ENCODE data around the gene FITM1.
A peak's percentile ranks its signal among the peaks of the same experiment; 100 is the strongest.

Gene FITM1

DNA sequence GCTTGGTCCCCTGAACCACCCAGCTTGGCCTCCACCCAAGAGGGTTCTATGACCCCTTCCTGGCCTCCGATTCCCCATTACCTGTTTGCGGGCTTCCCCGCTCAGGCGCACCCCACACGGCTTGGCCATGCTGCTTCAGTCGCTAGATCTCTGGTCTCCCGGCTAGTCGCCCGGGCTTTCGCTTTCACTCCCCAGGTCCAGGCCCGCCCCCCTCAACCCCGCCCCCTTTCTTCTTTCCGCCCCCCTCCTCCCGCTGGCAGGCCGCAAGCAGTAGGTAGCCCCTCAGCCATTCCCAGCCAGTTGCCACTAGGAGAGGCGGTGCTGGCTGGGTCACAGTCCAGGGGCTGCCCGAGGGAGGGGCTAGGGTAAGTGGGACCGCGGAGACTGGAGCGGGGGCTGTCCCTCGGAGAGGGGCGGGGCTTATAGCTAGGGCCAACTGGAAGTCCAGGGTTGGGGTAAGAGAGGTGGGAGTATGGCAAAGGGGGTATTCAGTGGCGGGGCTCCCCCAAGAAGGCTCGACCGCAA, 16.1 kb downstream of the FITM1 start, which contains the start of gene PSME2:
PSME2 (minus strand) TSS at position 158 of the 525 bp plus-strand sequence; CDS start at position 129, 29 bp downstream.
- no peak within 1 kb of the TSS for H4K8ac ChIP-seq (ENCODE audit: low read depth, low read length)
- H2BK15ac ChIP-seq (ENCODE audit: low read length) = peak within 1 kb of the TSS; percentile 37
- H3K4me3 ChIP-seq (ENCODE audit: low read length in 2 of 2) = peak within 1 kb of the TSS; percentile 93 to 96
- peak within 1 kb of the TSS; percentile 38 for H2AK5ac ChIP-seq (ENCODE audit: low read depth, low read length)
- H3K27ac ChIP-seq (replicated peaks; ENCODE audit: low read length) = peak within 1 kb of the TSS; percentile 85
- peak; percentile 96 for DNase-seq (ENCODE audit: low spot score)
- no peak within 1 kb of the TSS for H2BK12ac ChIP-seq (ENCODE audit: low read length)
- no peaks in the 10 kb centered on the region for H3K9me3 ChIP-seq (replicated peaks in 1 of 2; ENCODE audit: control insufficient read depth in 2 of 2, insufficient read depth in 1 of 2, low read depth in 1 of 2, low read length in 2 of 2)
- no peak within 1 kb of the TSS for H4K91ac ChIP-seq (ENCODE audit: low read depth, low read length, poor library complexity)
- H3K4ac ChIP-seq (ENCODE audit: low read length) = no peak within 1 kb of the TSS
- no peaks in the 10 kb centered on the region for H3K27me3 ChIP-seq (ENCODE audit: control insufficient read depth in 3 of 3, insufficient read depth in 3 of 3, low read depth in 1 of 3, low read length in 3 of 3)
- peak within 1 kb of the TSS; percentile 95 for H2AFZ ChIP-seq (ENCODE audit: low read length)
- H2BK5ac ChIP-seq (ENCODE audit: low read length) = peak within 1 kb of the TSS; percentile 83
- peaks cover 13% of the 10 kb centered on the region for H3K79me1 ChIP-seq (ENCODE audit: low read depth, low read length)
- no CpG with 5 or more reads among the region's 25 CpGs for WGBS, 2 donors (ENCODE audit: extremely low coverage in 2 of 2, insufficient read length in 2 of 2, insufficient replicate concordance in 1 of 2)
- H3K14ac ChIP-seq (ENCODE audit: low read length) = peak within 1 kb of the TSS; percentile 91
- peaks cover 10 to 17% of the 10 kb centered on the region in 2 donors for H3K4me1 ChIP-seq (ENCODE audit: control insufficient read depth in 2 of 2, insufficient read depth in 1 of 2, low read depth in 1 of 2, low read length in 2 of 2)
- peak within 1 kb of the TSS; percentile 95 for H3K18ac ChIP-seq (ENCODE audit: low read length)
- H3K9ac ChIP-seq (ENCODE audit: low read depth, low read length, poor library complexity) = peak within 1 kb of the TSS; percentile 97
- H3K23ac ChIP-seq (ENCODE audit: low read depth, low read length, poor library complexity) = peak within 1 kb of the TSS; percentile 11
- peaks cover 31 to 57% of the 10 kb centered on the region in 2 donors for H3K36me3 ChIP-seq (replicated peaks in 1 of 2; ENCODE audit: control insufficient read depth in 2 of 2, insufficient read depth in 2 of 2, low read length in 2 of 2)
- H3K4me2 ChIP-seq (ENCODE audit: insufficient read depth, low read length, poor library complexity, severe bottlenecking) = peak within 1 kb of the TSS; percentile 97
- H2BK120ac ChIP-seq (ENCODE audit: low read depth, low read length) = peak within 1 kb of the TSS; percentile 84

DNA sequence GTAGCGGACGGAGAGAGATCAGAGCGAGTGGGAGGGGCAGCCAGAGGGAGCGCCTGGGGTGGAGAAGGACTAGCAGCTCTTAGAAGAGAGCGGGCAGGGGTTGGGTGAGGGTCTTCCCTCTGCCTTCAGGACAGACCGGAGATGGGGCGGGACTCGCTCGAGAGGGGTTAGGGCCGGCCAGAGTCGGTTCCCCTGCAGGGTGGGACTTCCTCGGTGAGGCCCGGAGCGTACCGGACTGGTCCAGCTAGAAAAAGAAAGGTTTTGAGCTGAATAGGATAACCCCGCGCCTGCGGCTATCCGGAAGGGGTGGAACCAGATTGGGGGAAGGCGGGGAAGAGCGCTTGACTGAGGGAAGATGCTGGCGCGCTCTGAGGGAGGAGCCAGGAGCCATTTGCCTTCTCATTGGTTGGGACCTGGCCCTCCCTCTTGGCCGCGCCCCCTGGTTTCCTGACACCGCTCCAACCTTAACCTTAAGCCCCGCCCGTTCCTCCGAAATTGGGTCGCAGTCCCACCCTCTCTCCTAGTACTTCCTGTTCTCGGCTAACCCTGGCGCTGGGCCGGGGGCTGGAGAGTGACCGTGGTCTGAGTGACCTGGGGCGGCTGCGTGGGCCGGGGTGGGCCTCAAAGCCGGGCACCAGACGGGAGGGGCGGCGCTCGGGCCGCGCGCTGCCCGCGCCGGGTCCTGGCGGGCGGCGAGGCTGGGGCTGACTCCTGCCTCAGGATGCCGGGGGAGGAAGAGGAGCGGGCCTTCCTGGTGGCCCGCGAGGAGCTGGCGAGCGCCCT, 16.7 kb downstream of the FITM1 start, which contains the start of gene RNF31:
RNF31 (plus strand) TSS at position 521 of the 783 bp plus-strand sequence; CDS start at position 722, 201 bp downstream.
- peak within 1 kb of the TSS; percentile 11 for H3K23ac ChIP-seq (ENCODE audit: low read depth, low read length, poor library complexity)
- H2BK15ac ChIP-seq (ENCODE audit: low read length) = peak within 1 kb of the TSS; percentile 37
- peaks cover 13% of the 10 kb centered on the region for H3K79me1 ChIP-seq (ENCODE audit: low read depth, low read length)
- no peak within 1 kb of the TSS for H3K4ac ChIP-seq (ENCODE audit: low read length)
- peak within 1 kb of the TSS; percentile 93 to 96 for H3K4me3 ChIP-seq (ENCODE audit: low read length in 2 of 2)
- peak within 1 kb of the TSS; percentile 95 for H3K18ac ChIP-seq (ENCODE audit: low read length)
- DNase-seq (ENCODE audit: low spot score) = peak; percentile 95
- no peaks in the 10 kb centered on the region for H3K27me3 ChIP-seq (ENCODE audit: control insufficient read depth in 3 of 3, insufficient read depth in 3 of 3, low read depth in 1 of 3, low read length in 3 of 3)
- WGBS, 2 donors (ENCODE audit: extremely low coverage in 2 of 2, insufficient read length in 2 of 2, insufficient replicate concordance in 1 of 2) = no CpG with 5 or more reads among the region's 57 CpGs
- peak within 1 kb of the TSS; percentile 85 for H3K27ac ChIP-seq (replicated peaks; ENCODE audit: low read length)
- peaks cover 36 to 63% of the 10 kb centered on the region in 2 donors for H3K36me3 ChIP-seq (replicated peaks in 1 of 2; ENCODE audit: control insufficient read depth in 2 of 2, insufficient read depth in 2 of 2, low read length in 2 of 2)
- no peaks in the 10 kb centered on the region for H3K9me3 ChIP-seq (replicated peaks in 1 of 2; ENCODE audit: control insufficient read depth in 2 of 2, insufficient read depth in 1 of 2, low read depth in 1 of 2, low read length in 2 of 2)
- peak within 1 kb of the TSS; percentile 86 for H2AK5ac ChIP-seq (ENCODE audit: low read depth, low read length)
- peaks cover 8 to 17% of the 10 kb centered on the region in 2 donors for H3K4me1 ChIP-seq (ENCODE audit: control insufficient read depth in 2 of 2, insufficient read depth in 1 of 2, low read depth in 1 of 2, low read length in 2 of 2)
- peak within 1 kb of the TSS; percentile 97 for H3K9ac ChIP-seq (ENCODE audit: low read depth, low read length, poor library complexity)
- H4K91ac ChIP-seq (ENCODE audit: low read depth, low read length, poor library complexity) = no peak within 1 kb of the TSS
- H2BK12ac ChIP-seq (ENCODE audit: low read length) = no peak within 1 kb of the TSS
- H2BK5ac ChIP-seq (ENCODE audit: low read length) = peak within 1 kb of the TSS; percentile 83
- peak within 1 kb of the TSS; percentile 95 for H2AFZ ChIP-seq (ENCODE audit: low read length)
- peak within 1 kb of the TSS; percentile 84 for H2BK120ac ChIP-seq (ENCODE audit: low read depth, low read length)
- H3K14ac ChIP-seq (ENCODE audit: low read length) = peak within 1 kb of the TSS; percentile 91
- no peak within 1 kb of the TSS for H4K8ac ChIP-seq (ENCODE audit: low read depth, low read length)
- H3K4me2 ChIP-seq (ENCODE audit: insufficient read depth, low read length, poor library complexity, severe bottlenecking) = peak within 1 kb of the TSS; percentile 97

- Histone ChIP-seq H3K23ac (ENCODE audit: low read depth, low read length, poor library complexity) (peak overlapping the region; percentile 11), H3K9me3 (replicated peaks in 1 of 2; ENCODE audit: control insufficient read depth in 2 of 2, insufficient read depth in 1 of 2, low read depth in 1 of 2, low read length in 2 of 2) (no peaks in the 10 kb centered on the region), H2BK12ac (ENCODE audit: low read length) (no peak overlapping the region), H3K4me3 (ENCODE audit: low read length in 2 of 2) (peak overlapping the region; percentile 89 to 96), H2AFZ (ENCODE audit: low read length) (peak overlapping the region; percentile 95), H3K36me3 (replicated peaks in 1 of 2; ENCODE audit: control insufficient read depth in 2 of 2, insufficient read depth in 2 of 2, low read length in 2 of 2) (peaks cover 35 to 65% of the 10 kb centered on the region in 2 donors), H3K14ac (ENCODE audit: low read length) (peak overlapping the region; percentile 79), H3K4me2 (ENCODE audit: insufficient read depth, low read length, poor library complexity, severe bottlenecking) (peak overlapping the region; percentile 97), H3K18ac (ENCODE audit: low read length) (peak overlapping the region; percentile 91), H2AK5ac (ENCODE audit: low read depth, low read length) (peak overlapping the region; percentile 86), H2BK5ac (ENCODE audit: low read length) (peak overlapping the region; percentile 67), H2BK120ac (ENCODE audit: low read depth, low read length) (no peak overlapping the region), H2BK15ac (ENCODE audit: low read length) (peak overlapping the region; percentile 30), H3K79me1 (ENCODE audit: low read depth, low read length) (peaks cover 13% of the 10 kb centered on the region), H4K91ac (ENCODE audit: low read depth, low read length, poor library complexity) (no peak overlapping the region), H3K4ac (ENCODE audit: low read length) (no peak overlapping the region), H3K27me3 (ENCODE audit: control insufficient read depth in 3 of 3, insufficient read depth in 3 of 3, low read depth in 1 of 3, low read length in 3 of 3) (no peaks in the 10 kb centered on the region), H3K9ac (ENCODE audit: low read depth, low read length, poor library complexity) (peak overlapping the region; percentile 97), H3K27ac (replicated peaks; ENCODE audit: low read length) (no peak overlapping the region), H3K4me1 (ENCODE audit: control insufficient read depth in 2 of 2, insufficient read depth in 1 of 2, low read depth in 1 of 2, low read length in 2 of 2) (peaks cover 7 to 17% of the 10 kb centered on the region in 2 donors), H4K8ac (ENCODE audit: low read depth, low read length) (no peak overlapping the region)
- WGBS, 2 donors (ENCODE audit: extremely low coverage in 2 of 2, insufficient read length in 2 of 2, insufficient replicate concordance in 1 of 2) = no CpG with 5 or more reads among the region's 29 CpGs
- no peak for DNase-seq (ENCODE audit: low spot score)
These were observed 17.4 kb downstream of the FITM1 start for GRCh38 chr14:24147761-24148428.

Measured in neuronal stem cell (in vitro differentiated cells).